ENCODE measurements around the gene UNC5B.

DNA sequence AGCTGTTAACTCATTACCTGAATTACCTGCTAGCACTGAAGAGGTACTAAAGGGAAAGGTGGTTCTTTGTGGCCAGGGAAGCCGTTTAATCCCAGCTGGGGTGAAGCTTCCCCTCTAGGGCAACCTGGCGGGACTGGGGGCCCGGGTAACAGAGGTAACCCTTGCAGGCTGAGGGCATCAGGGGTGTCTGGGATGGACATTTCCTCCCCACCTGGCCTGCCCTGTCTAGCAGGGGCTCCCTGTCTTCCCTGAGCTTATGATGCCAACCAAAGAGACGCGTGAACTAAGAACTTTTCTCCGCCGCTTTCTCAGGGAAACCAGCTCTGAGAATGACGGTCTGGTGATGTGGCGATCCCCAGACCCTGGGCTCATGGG lies 52.8 kb downstream of the UNC5B start:
- TF ChIP-seq EP300 (IDR thresholded peaks at IDR 0.05): no peak
- TF ChIP-seq CTCF (IDR thresholded peaks at IDR 0.05): no peak

Data from tibial nerve (tissue), 4 donors.